ENCODE measurements around the gene BHLHE40.

BHLHE40 gene

GRCh38 chr3:5013021-5013906 lies 34.0 kb downstream of the BHLHE40 start (continued):
- TF ChIP-seq, protein P1, sequence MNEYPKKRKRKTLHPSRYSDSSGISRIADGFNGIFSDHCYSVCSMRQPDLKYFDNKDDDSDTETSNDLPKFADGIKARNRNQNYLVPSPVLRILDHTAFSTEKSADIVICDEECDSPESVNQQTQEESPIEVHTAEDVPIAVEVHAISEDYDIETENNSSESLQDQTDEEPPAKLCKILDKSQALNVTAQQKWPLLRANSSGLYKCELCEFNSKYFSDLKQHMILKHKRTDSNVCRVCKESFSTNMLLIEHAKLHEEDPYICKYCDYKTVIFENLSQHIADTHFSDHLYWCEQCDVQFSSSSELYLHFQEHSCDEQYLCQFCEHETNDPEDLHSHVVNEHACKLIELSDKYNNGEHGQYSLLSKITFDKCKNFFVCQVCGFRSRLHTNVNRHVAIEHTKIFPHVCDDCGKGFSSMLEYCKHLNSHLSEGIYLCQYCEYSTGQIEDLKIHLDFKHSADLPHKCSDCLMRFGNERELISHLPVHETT (tag by site-specific recombination; IDR thresholded peaks at IDR 0.05), result no peak
- TF ChIP-seq PRDM1 (tag by site-specific recombination; IDR thresholded peaks at IDR 0.05) (peak; percentile 98), EGR2 (tag by site-specific recombination; IDR thresholded peaks at IDR 0.05; ENCODE audit: low read depth) (peak; percentile 98), ZNF366 (tag by site-specific recombination; conservative IDR thresholded peaks at IDR 0.05) (peak; percentile 69), SP7 (tag by site-specific recombination; IDR thresholded peaks at IDR 0.05) (0 out of 2 replicates have a peak, but pooled peaks have one; percentile 13)

DNA sequence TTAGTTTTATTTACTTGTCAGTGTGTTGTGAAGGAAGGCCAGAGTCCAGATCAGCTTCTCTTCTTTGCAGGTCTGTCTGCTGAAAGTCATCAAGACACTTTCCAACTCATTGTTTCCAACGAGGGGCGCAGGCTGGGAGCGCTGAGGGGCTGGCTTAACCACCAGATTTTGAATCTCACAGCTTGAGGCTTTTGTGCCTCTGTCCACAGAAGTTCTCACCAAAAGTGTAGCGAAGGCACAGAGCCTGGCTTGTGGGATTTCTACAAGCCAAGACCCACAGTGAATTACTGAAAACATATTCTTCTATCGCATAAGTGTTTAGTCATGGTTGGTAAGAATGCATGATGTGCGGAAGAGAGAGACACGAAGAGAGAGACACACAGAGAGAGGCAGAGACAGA lies 35.2 kb downstream of the BHLHE40 start:
- TF ChIP-seq ZNF184 (tag by site-specific recombination; IDR thresholded peaks at IDR 0.05), result no peak
- no peak for TF ChIP-seq ZNF777 (tag by site-specific recombination; IDR thresholded peaks at IDR 0.05; ENCODE audit: borderline replicate concordance)
- TF ChIP-seq ZNF792 (tag by site-specific recombination; IDR thresholded peaks at IDR 0.05), result no peak
- TF ChIP-seq, protein P2, sequence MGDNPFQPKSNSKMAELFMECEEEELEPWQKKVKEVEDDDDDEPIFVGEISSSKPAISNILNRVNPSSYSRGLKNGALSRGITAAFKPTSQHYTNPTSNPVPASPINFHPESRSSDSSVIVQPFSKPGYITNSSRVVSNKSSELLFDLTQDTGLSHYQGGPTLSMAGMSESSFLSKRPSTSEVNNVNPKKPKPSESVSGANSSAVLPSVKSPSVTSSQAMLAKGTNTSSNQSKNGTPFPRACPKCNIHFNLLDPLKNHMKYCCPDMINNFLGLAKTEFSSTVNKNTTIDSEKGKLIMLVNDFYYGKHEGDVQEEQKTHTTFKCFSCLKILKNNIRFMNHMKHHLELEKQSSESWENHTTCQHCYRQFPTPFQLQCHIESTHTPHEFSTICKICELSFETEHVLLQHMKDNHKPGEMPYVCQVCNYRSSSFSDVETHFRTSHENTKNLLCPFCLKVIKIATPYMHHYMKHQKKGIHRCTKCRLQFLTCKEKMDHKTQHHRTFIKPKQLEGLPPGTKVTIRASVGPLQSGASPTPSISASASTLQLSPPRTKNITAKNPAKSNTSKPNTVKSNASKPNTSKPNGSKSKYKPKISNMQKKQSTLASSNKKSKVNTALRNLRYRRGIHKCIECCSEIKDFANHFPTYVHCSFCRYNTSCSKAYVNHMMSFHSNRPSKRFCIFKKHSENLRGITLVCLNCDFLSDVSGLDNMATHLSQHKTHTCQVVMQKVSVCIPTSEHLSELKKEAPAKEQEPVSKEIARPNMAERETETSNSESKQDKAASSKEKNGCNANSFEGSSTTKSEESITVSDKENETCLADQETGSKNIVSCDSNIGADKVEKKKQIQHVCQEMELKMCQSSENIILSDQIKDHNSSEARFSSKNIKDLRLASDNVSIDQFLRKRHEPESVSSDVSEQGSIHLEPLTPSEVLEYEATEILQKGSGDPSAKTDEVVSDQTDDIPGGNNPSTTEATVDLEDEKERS (tag by site-specific recombination; IDR thresholded peaks at IDR 0.05), result no peak
- TF ChIP-seq ZFHX2 (tag by site-specific recombination; conservative IDR thresholded peaks at IDR 0.05), result no peak
- TF ChIP-seq BCL11B (tag by site-specific recombination; IDR thresholded peaks at IDR 0.05; ENCODE audit: low read depth), result no peak
- no peak for TF ChIP-seq SP7 (tag by site-specific recombination; IDR thresholded peaks at IDR 0.05)
- TF ChIP-seq ZNF747 (tag by site-specific recombination; IDR thresholded peaks at IDR 0.05), result no peak
- no peak for TF ChIP-seq ZNF76 (tag by site-specific recombination; IDR thresholded peaks at IDR 0.05; ENCODE audit: borderline replicate concordance, low read depth)
- no peak for TF ChIP-seq ZNF280C (tag by site-specific recombination; IDR thresholded peaks at IDR 0.05)
- no peak for TF ChIP-seq ZNF654 (tag by site-specific recombination; IDR thresholded peaks at IDR 0.05; ENCODE audit: low read depth)
- TF ChIP-seq ZNF121 (tag by site-specific recombination; IDR thresholded peaks at IDR 0.05), result no peak
- no peak for TF ChIP-seq KLF1 (tag by site-specific recombination; IDR thresholded peaks at IDR 0.05)
- TF ChIP-seq GLIS2 (tag by site-specific recombination; IDR thresholded peaks at IDR 0.05), result no peak
- TF ChIP-seq ZNF518A (tag by site-specific recombination; conservative IDR thresholded peaks at IDR 0.05; ENCODE audit: low read depth), result no peak
- TF ChIP-seq ZBTB7A (tag by site-specific recombination; IDR thresholded peaks at IDR 0.05; ENCODE audit: low read depth), result no peak

More for the DNA sequence above, 35.2 kb downstream of the BHLHE40 start:
- Histone ChIP-seq H3K4me3 (ENCODE audit: low read depth, low read length) (no peak overlapping the region), H3K9me3 (ENCODE audit: control insufficient read depth, insufficient read depth, low read depth, low read length) (no peaks in the 10 kb centered on the region), H3K4me1 (ENCODE audit: control insufficient read depth, insufficient read depth, low read length) (peaks cover 20% of the 10 kb centered on the region), H3K36me3 (ENCODE audit: control insufficient read depth in 2 of 2, insufficient read depth in 1 of 2, low read length in 2 of 2) (no peaks in the 10 kb centered on the region), H3K27ac (ENCODE audit: extremely low read depth, low read depth, low read length) (no peak overlapping the region)
- ChIA-PET CTCF (interaction anchor here (0.6 to 1.1 kb wide), 3 partner anchors 10 to 294 kb away, joined by 3 read pairs; no protein-coding TSS in a partner anchor), POLR2A (interaction anchor here (2.4 to 3.6 kb wide), 3 partner anchors 9 to 35 kb away, joined by 15 to 29 read pairs (median 27); partner anchors contain the start of gene BHLHE40)

Measured in HEK293 (cell line).